Fibroblast of lung (primary cell): ENCODE measurements around the gene BNIP3.

Experiments
- CTCF ChIP-seq, 2 donors: IDR thresholded peaks in 1 of 2; conservative IDR thresholded peaks in 1 of 2; 1 replicate in 1 of 2; 2 replicates in 1 of 2; pipeline ENCODE4 v1.5.1; 2011 to 2012; ENCODE audit warnings: low read length in 2 of 2, control low read depth in 1 of 2, inconsistent platforms in 1 of 2, low read depth in 1 of 2, mild to moderate bottlenecking in 1 of 2
- EZH2 ChIP-seq: IDR thresholded peaks from 2 replicates; pipeline ENCODE4 v1.5.1; 2012; ENCODE audit warnings: low read length, control low read depth, mild to moderate bottlenecking; ENCODE audit errors: missing control alignments

GRCh38 chr10:131929122-131929845 is 52.4 kb downstream of the BNIP3 start:
- TF ChIP-seq CTCF (conservative IDR thresholded peaks at IDR 0.05 in 1 of 2, IDR thresholded peaks at IDR 0.05 in 1 of 2; ENCODE audit: low read depth in 1 of 2, low read length in 2 of 2) (no peak), EZH2 (no peak)
